ENCODE results near the gene WDR72. TPM values are rescaled to one million over a fixed set of nuclear protein-coding genes. Genes with fewer than 3 reads are reported as not detected.

WDR72 gene
- total and polyA plus RNA-seq, 4 donors: 0.10 to 0.97 (median 0.45) TPM

- Histone ChIP-seq H3K9me3 (ENCODE audit: control insufficient read depth in 4 of 4, insufficient read depth in 3 of 4, low read length in 3 of 4) (peaks cover 0 to under 1% (median 0%) of the 10 kb centered on the region in 4 donors), H3K27me3 (ENCODE audit: control insufficient read depth in 3 of 3, insufficient read depth in 3 of 3, low read length in 2 of 3) (no peaks in the 10 kb centered on the region), H3K4me1 (ENCODE audit: control insufficient read depth in 5 of 5, insufficient read depth in 5 of 5, low read length in 5 of 5) (no peaks in the 10 kb centered on the region), H3K9ac (ENCODE audit: insufficient read depth in 1 of 2, low read length in 2 of 2) (no peak overlapping the region), H3K4me3 (no peak overlapping the region), H3K27ac (ENCODE audit: low read depth in 1 of 2, low read length in 1 of 2) (no peak overlapping the region), H3K36me3 (ENCODE audit: control insufficient read depth in 4 of 4, insufficient read depth in 4 of 4, low read length in 4 of 4) (no peaks in the 10 kb centered on the region)
- ATAC-seq (ENCODE audit: insufficient read depth, low FRiP score) (no peak), DNase-seq (no peak)
- 54 to 84% methylated on average over 5 of the region's 5 CpGs for WGBS, 2 donors
- TF ChIP-seq, protein P1, sequence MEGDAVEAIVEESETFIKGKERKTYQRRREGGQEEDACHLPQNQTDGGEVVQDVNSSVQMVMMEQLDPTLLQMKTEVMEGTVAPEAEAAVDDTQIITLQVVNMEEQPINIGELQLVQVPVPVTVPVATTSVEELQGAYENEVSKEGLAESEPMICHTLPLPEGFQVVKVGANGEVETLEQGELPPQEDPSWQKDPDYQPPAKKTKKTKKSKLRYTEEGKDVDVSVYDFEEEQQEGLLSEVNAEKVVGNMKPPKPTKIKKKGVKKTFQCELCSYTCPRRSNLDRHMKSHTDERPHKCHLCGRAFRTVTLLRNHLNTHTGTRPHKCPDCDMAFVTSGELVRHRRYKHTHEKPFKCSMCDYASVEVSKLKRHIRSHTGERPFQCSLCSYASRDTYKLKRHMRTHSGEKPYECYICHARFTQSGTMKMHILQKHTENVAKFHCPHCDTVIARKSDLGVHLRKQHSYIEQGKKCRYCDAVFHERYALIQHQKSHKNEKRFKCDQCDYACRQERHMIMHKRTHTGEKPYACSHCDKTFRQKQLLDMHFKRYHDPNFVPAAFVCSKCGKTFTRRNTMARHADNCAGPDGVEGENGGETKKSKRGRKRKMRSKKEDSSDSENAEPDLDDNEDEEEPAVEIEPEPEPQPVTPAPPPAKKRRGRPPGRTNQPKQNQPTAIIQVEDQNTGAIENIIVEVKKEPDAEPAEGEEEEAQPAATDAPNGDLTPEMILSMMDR (IDR thresholded peaks at IDR 0.05; ENCODE audit: control extremely low read depth, extremely low read depth): no peak
These were observed 286.6 kb downstream of the WDR72 start for GRCh38 chr15:53472883-53473282.

GRCh38 chr15:53472210-53472609 lies 287.3 kb downstream of the WDR72 start:
- no peaks in the 10 kb centered on the region for H3K9me3 ChIP-seq (ENCODE audit: control insufficient read depth in 4 of 4, insufficient read depth in 3 of 4, low read length in 3 of 4)
- no peaks in the 10 kb centered on the region for H3K36me3 ChIP-seq (ENCODE audit: control insufficient read depth in 4 of 4, insufficient read depth in 4 of 4, low read length in 4 of 4)
- no peak overlapping the region for H3K9ac ChIP-seq (ENCODE audit: insufficient read depth in 1 of 2, low read length in 2 of 2)
- WGBS, 2 donors: 81 to 85% methylated on average over 3 of the region's 3 CpGs
- no peaks in the 10 kb centered on the region for H3K27me3 ChIP-seq (ENCODE audit: control insufficient read depth in 3 of 3, insufficient read depth in 3 of 3, low read length in 2 of 3)
- H3K4me1 ChIP-seq (ENCODE audit: control insufficient read depth in 5 of 5, insufficient read depth in 5 of 5, low read length in 5 of 5): no peaks in the 10 kb centered on the region
- DNase-seq: no peak
- ATAC-seq (ENCODE audit: insufficient read depth, low FRiP score): no peak
- H3K4me3 ChIP-seq: no peak overlapping the region
- no peak overlapping the region for H3K27ac ChIP-seq (ENCODE audit: low read depth in 1 of 2, low read length in 1 of 2)
- TF ChIP-seq, protein P1 (IDR thresholded peaks at IDR 0.05; ENCODE audit: control extremely low read depth, extremely low read depth): no peak

- 80 to 84% methylated on average over 4 of the region's 4 CpGs for WGBS, 2 donors
- ATAC-seq (ENCODE audit: insufficient read depth, low FRiP score): no peak
These were observed 288.7 kb downstream of the WDR72 start for GRCh38 chr15:53470743-53471142.

More at GRCh38 chr15:53470743-53471142, 288.7 kb downstream of the WDR72 start:
- Histone ChIP-seq H3K9me3 (ENCODE audit: control insufficient read depth in 4 of 4, insufficient read depth in 3 of 4, low read length in 3 of 4) (peaks cover 0 to 3% (median 0%) of the 10 kb centered on the region in 4 donors), H3K9ac (ENCODE audit: insufficient read depth in 1 of 2, low read length in 2 of 2) (no peak overlapping the region), H3K4me3 (no peak overlapping the region), H3K27ac (ENCODE audit: low read depth in 1 of 2, low read length in 1 of 2) (no peak overlapping the region), H3K36me3 (ENCODE audit: control insufficient read depth in 4 of 4, insufficient read depth in 4 of 4, low read length in 4 of 4) (no peaks in the 10 kb centered on the region), H3K27me3 (ENCODE audit: control insufficient read depth in 3 of 3, insufficient read depth in 3 of 3, low read length in 2 of 3) (no peaks in the 10 kb centered on the region), H3K4me1 (ENCODE audit: control insufficient read depth in 5 of 5, insufficient read depth in 5 of 5, low read length in 5 of 5) (no peaks in the 10 kb centered on the region)
- TF ChIP-seq, protein P1 (IDR thresholded peaks at IDR 0.05; ENCODE audit: control extremely low read depth, extremely low read depth): no peak
- no peak for DNase-seq

Data from lung (tissue), 12 donors.